LNCAP (cell line): ENCODE data around the gene CRCP.

Source experiments
- TF ChIP-seq, protein P1 (sequence below): fragments of 450-650 bp; IDR thresholded peaks from 2 replicates; pipeline ENCODE4 v1.5.1; 2017; ENCODE audit warnings: mild to moderate bottlenecking

The CRCP gene

DNA sequence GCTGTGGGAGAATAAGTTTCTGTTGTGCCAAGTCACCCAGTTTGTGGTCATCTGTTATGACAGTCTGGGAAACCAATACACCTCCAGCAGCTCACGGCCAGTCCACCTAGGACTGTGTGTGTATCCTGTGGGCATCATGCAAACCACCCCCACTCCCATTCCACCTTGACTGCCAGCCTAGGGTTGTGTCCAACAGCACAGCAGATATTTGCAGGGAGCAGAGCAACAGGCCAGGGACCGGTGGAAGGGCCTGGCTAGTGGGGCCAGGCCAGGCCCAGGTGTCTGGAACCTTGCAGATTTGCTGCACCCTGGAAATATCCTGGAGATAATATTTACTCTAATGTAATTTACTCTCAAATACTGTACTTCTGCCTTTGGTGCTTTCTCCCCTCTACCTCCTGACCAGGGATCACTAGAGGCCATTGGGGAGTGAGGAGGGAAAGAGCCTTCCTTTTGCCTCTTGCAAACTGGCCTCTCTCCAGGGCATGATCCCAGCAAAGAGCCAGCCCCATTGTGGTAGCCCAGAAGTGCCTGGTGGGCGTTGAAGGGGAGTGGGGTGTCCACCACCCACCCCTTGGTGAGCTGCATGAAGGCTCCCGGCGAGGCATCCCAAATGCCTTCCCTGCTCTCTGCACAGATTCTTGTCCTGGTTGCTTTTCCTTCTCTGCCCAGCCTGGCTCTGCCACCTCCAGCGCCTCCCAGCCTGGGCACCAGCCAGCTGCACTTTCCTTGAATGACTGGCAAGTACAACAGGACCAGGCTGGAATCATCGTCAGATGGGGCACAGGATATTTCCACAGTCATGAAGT is 75.3 kb downstream of the CRCP start:
- TF ChIP-seq, protein P1, sequence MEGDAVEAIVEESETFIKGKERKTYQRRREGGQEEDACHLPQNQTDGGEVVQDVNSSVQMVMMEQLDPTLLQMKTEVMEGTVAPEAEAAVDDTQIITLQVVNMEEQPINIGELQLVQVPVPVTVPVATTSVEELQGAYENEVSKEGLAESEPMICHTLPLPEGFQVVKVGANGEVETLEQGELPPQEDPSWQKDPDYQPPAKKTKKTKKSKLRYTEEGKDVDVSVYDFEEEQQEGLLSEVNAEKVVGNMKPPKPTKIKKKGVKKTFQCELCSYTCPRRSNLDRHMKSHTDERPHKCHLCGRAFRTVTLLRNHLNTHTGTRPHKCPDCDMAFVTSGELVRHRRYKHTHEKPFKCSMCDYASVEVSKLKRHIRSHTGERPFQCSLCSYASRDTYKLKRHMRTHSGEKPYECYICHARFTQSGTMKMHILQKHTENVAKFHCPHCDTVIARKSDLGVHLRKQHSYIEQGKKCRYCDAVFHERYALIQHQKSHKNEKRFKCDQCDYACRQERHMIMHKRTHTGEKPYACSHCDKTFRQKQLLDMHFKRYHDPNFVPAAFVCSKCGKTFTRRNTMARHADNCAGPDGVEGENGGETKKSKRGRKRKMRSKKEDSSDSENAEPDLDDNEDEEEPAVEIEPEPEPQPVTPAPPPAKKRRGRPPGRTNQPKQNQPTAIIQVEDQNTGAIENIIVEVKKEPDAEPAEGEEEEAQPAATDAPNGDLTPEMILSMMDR: no peak

DNA sequence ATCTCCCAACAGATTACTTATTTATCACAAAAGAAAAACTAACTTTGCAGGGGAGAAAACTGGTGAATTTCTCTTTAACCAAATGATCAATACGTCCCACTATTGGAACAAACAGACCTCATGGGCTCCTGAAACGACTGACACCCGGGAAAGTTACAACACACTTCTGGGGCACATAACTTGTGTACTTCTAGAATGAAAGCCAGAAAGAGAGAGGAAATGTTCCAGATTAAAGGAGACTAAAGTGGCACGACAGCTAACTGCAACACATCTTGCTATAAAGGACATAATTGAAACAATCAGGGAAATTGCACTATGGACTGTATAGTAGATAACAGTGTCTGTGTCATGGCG is 75.8 kb downstream of the CRCP start:
- TF ChIP-seq, protein P1: no peak

DNA sequence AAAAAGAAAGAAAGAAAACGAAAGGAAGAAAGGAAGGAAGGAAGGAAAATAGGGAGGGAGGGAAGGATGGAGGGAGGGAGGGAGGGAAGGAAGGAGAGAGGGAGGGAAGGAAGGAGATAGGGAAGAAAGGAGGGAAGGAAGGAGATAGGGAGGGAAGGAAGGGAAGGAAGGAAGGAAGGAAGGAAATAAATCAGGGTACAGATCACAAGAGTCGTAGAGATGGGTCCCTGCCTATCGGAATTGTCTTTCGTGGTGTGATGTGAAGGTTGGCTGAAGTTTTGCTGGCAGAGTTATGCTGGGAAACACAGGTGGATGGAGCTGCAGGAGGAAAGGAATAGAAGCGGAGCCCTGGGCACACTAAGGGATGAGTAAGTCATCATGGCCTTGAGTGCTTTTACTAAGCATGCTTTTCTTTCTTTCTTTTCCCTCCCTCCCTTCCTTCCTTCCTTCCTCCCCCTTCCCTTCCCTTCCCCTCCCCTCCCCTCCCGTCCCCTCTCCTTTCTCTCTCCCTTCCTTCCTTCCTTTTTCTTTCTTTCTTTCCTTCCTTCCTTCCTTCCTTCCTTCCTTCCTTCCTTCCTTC is 78.6 kb downstream of the CRCP start:
- TF ChIP-seq, protein P1: no peak

DNA sequence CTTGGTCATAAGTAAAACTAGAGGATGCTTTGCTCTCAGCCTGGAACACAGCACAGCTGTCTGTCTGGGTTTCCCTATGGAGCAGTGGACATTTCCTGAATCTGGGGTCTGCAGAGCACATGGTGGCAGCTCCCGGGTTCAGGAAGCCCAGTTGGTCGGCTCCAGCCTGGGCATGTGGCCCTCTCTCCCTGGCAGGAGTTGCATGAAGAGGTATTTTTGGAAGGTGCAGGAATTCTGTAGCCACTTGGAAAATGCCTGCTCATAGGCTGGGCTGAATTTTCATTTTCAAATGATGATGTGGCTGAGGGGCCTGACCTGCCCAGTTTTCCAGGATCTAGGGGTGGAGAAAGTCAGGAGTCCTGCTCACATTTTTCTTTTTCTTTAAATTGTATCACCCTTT is 83.8 kb downstream of the CRCP start:
- TF ChIP-seq, protein P1: no peak

DNA sequence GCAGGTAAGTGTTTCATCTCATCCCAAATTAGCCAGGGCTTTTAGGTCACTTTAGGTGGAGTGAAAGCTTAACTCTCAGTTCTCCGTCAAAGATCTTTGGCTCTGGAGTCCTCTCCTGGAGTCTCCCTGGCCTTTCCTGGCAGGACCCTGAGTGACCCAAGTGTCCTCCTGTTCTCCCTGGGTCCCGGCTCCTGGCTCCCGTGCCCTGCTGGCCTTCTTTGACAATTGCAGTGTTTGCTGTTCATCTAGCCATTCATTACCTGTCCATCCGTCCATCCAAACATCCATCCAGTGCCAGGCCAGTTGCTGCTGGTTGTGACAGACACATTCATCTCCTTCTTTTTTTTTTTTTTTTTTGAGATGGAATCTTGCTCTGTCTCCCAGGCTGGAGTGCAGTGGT is 84.3 kb downstream of the CRCP start:
- TF ChIP-seq, protein P1: no peak

DNA sequence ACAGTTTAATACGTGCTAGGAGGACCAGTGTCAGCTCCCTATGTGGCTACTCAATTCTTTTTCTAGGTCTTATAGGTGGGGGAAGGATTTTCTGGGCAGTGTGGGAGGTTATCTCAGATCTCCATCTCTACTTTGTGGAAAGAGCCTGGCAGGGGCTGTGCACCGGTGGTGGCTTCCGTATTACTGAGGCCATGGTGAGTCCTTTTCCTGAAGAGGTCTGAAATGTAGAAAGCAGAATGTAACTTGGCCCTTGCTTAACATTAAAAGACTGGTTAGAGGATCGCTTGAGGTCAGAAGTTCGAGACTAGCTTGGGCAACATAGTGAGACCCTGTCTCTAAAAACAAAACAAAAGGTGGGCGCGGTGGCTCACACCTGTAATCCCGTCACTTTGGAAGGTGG is 87.8 kb downstream of the CRCP start:
- TF ChIP-seq, protein P1: no peak
